HG03060 (cell line): ENCODE data around the gene IGFN1.

Experiments
- ATAC-seq: cut with Tn5 transposase; IDR thresholded peaks from one replicate; pipeline ENCODE4 v1.9.1; 2021; ENCODE audit warnings: low read depth, moderate number of reproducible peaks; ENCODE audit not compliant: unreplicated experiment

IGFN1 gene

DNA sequence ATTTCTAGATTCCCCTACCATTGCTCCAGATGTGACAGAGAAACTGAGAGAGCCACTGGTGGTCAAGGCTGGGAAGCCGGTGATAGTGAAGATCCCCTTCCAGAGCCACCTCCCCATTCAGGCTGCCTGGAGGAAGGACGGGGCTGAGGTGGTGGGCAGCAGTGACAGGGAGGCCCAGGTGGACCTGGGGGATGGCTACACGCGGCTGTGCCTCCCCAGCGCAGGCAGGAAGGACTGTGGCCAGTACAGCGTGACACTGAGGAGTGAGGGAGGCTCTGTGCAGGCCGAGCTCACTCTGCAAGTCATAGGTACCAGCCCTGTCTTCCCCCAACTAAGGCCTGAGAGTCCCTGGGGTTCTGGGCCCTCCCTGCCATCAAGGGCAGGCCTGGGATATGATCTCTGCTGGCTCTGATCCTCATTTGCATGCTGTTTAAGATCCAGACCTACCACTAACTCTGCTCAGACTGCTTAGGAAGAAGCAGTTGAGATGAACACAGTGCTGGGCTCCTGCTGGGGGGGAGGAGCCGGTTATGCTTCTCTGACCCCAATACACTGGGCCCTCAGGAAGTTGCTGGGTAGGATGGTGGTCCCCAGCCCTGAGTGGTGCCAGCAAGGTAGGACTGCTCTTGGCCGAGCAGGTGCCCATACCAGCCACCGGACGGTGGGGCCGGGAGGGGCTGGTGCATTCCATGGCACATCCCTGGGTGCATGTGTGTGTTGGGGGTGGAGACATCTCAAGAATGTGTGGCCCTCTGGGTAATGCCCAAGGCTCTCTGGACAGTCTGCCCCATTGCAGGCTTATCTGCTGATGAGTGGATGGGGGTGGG, 25.1 kb downstream of the IGFN1 start:
- no peak for ATAC-seq

DNA sequence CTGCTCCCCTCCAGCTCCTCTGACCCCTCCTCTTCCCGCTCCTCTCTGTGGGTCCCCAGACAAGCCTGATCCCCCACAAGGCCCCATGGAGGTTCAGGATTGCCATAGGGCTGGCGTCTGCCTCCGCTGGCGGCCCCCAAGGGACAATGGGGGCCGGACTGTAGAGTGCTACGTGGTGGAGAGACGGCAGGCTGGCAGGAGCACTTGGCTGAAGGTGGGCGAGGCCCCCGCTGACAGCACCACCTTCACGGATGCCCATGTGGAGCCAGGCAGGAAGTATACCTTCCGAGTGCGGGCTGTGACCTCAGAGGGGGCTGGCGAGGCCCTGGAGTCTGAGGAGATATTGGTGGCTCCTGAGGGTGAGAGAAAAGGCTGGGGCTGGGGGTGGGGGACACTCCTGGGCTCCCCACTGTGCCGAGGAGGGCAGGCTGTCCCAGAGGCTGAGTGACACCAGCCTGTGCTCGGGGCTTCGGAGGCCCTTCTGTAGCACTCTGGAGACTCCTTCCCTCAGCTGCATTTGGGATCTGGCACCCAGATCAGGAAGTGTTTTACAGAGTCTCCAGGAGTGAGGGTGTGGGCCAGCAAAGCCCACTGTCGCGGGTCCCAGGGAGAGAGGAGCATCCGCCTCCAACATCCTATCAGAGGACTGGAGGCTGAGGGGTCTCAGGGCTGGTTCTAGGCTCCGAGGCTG, 25.9 kb downstream of the IGFN1 start:
- no peak for ATAC-seq

DNA sequence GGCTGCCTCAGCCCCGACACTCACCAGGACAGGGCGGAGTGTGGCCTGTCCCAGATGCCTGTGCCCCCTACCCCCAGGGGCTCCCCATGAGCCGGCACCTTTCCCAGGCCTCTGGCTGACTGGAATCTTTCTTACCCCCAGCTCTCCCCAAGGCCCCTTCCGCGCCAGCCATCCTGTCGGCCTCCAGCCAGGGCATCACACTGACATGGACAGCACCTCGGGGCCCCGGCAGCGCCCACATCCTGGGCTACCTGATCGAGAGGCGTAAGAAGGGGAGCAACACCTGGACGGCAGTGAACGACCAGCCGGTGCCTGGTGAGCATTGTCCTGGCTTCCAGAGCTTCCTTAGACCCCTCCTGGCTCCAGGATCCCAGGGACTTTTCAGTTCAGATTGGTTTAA, 26.5 kb downstream of the IGFN1 start:
- no peak for ATAC-seq

DNA sequence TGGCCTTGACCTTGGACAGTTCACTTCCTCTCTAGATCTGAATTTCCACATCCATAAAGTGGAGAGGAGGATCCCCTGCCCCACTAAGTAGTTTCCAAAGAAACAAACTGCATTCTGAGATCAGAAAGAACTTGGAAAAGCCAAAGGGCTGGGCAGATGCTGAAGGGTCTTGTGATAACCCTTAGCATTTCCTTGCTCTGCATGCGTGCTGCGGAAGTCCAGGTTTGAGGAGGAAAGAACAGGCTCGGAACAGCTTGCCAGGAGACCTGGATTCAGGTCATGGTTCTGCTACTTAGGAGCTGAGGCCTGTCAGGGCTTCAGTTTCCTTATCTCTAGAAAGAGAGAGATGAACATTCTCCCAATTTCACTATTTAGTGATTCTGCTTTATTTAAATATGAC, 27.2 kb downstream of the IGFN1 start:
- ATAC-seq = no peak

DNA sequence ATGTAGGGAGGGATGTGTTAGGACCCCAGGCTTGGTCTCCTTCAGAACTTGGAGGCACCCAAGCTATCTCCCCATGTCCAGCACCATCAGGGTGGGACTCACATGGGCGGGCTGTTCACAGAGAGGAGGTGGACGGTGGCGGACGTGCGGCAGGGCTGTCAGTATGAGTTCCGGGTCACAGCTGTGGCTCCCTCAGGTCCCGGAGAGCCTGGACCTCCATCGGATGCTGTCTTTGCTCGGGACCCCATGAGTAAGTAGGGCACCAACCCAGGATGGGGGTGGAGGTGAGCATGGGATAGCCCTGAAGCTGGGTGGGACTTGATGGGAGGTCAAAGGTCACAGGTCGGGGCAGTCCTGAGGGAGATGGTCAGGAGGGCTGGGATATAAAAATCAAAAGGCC, 27.8 kb downstream of the IGFN1 start:
- no peak for ATAC-seq

DNA sequence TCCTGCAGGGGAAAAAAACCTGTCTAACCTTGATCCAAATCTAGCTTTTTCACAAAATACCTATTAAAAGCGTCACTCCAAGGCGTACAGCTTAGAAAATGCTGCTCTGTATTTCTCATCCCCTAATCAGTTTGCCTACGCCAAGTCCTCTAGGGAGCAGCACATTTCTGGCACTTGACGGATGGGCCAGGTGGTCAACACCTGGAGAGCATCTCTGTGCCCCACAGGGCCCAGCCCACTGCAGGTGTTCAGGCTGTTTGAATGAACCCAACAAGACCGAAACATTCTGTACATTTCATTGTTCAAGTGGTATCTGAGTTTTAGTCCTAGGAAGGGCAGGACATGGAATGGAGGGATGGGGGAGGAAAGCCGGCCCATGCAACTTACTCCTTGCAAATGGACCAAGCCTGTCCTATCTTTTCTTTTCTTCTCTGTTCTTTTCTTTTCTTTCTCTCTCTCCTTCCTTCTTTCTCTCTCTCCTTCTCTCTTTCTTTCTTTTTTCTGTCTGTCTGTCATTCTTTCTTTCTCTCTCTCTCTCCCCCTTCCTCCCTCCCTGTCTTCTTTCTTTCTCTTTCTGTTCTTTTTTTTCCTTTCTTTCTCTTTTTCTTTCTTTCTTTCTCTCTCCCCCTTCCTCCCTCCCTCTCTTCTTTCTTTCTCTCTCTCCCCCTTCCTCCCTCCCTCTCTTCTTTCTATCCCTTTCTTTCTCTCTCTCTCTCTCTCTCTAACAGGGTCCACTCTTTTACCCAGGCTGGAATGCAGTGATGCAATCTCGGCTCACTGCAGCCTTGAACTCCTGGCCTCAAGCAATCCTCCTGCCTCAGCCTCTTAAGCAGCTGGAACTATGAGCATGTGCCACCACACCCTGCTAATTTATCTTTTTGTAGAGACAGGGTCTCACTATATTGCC, 29.1 kb downstream of the IGFN1 start:
- no peak for ATAC-seq

DNA sequence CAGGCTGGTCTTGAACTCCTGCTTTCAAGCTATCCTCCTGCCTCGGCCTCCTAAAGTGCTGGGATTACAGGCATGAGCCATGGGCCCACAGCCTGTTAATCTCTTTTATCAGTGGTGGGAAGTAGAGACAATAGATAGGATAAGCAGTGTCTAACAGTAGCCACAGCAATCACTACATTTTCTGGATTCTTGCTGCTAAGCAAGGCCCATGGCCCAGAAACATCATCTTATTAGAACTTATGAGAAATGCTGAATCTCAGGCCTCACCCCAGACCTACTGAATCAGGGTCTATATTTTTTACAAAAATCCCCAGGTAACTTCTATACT, 29.7 kb downstream of the IGFN1 start:
- ATAC-seq = no peak

DNA sequence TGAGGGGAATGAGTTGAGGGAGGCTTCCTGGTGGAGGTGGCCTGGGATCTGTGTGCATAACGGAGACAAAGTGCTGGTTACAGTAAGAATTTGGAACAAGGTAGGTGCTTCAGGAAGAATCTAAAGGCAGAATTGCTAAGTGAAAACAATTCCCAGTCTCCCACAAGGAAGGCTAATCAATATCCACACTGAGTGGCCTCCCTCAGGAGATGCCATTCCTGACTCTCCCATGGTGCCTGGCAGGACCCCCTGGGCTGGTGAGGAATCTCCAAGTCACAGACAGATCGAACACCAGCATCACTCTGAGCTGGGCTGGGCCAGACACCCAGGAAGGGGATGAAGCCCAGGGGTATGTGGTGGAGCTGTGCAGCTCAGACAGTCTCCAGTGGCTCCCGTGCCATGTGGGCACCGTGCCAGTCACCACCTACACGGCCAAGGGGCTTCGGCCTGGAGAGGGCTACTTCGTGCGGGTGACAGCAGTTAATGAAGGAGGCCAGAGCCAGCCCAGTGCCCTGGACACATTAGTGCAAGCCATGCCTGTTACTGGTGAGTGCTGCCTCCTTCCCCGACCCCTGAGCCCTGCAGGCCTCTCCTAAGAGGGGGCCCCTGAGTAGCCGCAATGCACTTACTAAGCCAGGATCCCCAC, 30.7 kb downstream of the IGFN1 start:
- no peak for ATAC-seq

DNA sequence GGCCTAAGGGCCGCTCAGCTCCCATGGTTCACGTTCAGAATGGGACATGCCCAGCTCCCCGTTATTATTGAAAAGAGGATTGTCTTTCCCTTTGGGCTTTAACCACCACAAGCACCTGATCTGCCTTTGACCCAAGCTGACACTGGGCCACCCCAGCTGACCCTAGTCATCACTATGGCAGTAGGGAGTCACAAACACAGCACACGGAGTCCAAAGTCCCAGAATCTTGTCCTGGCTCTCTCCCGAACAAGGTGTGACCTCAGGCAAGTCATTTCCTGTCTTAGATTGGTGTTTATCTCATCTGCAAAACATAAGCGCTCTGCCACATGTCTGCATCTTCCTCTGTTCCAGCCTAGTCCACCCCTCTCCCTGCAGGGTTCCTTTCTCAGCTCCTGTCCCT, 31.5 kb downstream of the IGFN1 start:
- ATAC-seq = no peak

DNA sequence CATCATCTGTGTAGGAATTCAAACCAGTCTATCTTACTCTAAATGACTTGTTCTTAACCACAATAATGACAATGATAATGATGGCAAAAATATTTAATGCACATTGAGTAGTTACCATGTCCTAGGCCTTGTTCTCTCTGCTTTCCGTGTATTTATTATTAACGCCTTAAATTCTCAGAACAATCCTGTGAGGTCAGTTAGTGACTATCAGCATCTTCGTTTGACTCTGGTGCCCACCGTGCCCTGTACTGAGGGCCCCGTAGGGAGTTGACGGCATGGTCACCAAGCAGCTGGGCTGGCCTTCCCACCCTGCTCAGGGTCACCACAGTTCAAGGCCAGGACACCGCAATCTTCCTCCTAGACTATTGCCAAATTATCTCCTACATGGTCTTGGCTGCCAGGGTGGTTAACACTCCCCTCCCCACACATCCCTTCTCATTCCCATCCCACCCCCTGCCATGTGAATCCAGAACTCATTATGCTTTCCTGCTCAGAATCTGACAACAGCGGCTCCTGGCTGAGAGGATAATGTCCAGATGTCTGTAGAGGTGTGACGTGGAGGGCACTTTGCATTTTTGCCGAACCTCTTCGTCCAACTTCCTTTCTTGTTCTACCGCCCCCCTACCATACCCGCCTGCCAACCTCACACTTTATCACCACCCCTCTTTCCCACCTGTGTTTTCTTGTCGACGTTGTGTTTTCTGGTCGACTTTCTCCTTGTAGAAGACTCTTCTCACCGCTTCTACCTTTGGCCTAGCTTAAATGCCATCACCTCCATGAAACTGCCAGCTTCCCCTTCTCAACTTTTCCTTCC, 33.4 kb downstream of the IGFN1 start:
- ATAC-seq = no peak

DNA sequence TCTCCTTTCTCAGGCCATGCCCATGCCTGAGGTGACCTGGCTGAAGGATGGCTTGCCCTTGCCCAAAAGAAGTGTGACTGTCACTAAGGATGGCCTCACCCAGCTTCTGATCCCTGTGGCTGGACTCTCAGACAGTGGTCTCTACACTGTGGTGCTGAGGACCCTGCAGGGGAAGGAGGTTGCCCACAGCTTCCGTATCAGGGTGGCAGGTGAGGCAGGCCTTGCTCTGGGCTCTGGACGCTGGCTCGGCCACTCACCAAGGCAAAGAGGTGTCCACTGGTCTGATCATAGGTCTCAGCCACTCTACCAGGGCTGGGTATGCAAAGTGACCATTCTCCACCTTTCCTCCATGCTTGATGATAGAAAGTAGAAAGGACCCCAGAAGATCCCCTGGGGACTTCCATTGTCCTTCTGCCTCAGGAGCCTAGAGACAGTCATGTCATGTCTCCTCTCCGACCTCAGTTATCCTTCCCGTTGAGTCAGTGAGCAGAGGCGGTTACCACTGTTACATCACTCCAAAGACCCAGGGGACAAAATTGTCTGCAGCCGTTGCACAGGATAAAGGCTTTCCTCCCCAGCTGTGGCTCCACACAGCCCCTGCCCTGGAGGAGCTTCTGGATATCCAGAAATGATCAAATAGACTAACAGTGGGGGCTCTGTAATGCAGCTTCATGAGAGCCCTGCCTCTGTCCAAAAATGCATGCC, 34.2 kb downstream of the IGFN1 start:
- ATAC-seq = no peak

DNA sequence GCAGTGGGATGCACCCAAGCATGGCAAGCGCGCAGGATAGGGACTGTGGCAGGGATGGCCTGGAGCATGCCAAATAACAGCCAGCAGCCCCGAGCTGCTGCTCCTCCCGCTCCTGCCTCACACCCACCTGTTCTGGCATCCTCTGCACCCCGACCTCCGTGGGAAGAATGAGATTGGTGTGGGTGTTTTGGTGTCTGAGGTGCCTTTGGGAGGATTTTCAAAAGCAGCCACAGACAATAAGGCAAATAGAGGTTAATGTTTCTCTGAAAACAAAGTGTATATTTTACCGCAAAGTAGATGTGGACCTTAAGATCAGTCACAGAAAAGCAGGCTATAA, 35.5 kb downstream of the IGFN1 start:
- no peak for ATAC-seq

DNA sequence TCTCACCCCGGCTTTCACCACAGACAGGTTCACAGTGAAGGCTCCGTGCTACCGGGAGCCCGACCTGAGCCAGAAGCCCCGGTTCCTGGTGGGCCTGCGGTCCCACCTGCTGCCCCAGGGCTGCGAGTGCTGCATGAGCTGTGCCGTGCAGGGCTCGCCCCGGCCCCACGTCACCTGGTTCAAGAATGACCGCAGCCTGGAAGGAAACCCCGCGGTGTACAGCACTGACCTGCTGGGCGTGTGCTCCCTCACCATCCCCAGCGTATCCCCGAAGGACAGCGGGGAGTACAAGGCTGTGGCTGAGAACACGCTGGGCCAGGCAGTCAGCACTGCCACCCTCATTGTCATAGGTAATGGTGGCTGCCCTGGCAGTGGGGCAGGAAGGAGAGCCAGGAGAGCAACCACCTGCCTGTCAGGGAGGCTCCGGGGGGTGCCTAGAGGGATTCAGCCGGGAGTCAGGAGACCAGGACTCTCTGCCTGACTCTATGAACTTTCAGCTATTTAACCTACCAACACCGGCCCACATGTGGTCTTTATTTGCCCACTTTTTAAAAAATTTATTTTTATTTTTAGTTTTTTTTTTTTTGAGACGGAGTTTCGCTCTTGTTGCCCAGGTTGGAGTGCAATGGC, 36.4 kb downstream of the IGFN1 start:
- ATAC-seq = no peak

DNA sequence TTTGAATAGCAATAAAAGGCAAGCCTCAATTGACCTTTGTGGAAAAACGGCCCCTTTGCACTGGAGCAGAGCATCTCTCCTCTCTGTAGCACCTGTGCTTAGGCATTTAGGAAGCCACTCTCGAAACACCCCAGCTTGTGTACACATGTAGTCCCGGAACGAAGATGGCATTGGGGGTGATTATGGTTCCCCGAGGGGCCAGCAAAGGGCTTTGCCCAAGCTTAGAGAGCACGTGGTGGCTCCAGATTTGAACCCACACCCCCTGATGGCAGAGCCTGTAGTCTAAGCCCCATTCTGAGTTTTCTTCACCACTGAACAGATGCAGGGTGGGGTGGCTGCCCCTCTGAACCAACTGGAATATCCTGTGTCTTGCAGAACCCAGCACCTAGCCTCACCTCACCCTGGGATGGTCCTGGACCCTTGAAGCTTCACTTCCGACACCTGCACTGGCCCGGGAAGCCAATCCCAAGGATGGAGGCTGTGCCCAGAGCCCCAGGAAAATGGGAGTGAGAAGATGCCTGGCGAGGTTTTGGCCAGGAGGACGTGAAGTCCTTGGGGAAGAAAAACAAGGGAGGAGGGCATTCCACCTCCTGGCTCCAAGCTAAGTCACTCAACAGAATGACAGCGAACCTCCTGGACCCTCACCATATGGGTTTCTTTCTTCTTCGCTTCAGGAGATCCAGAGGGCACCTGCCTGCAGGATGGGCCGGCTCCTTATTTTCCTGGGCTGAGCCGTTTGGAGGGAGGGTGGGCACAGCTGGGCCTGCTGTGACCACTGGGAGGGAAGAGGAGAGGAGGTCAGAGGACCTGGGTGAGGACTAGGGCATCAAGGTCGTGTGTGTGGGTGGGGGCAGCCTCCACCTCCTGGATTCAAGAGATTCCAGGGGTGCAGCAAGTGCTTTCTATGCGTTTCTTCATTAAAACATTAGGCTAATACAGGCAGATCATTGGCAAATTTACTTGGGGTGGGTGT, 37.7 kb downstream of the IGFN1 start:
- no peak for ATAC-seq

DNA sequence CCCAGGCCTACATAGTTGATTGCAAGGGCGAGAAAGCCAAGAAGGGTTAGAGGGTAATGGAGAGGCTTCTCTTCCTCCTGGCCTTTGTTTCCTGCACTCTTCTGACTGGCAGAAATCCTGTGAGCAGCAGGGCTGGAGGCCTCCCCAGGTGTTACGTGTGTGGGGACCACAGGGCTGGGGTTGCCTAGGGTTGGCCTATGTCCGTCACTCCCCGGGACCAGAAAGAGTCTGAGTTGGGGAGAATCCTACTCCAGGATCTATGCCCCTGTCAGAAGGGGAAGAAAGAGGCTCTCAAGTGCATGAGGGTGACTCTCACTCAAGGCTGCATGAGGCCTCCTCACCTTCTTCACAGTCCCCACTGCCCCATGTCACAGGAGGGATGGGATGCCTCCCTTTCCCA, 38.5 kb downstream of the IGFN1 start:
- ATAC-seq = no peak

DNA sequence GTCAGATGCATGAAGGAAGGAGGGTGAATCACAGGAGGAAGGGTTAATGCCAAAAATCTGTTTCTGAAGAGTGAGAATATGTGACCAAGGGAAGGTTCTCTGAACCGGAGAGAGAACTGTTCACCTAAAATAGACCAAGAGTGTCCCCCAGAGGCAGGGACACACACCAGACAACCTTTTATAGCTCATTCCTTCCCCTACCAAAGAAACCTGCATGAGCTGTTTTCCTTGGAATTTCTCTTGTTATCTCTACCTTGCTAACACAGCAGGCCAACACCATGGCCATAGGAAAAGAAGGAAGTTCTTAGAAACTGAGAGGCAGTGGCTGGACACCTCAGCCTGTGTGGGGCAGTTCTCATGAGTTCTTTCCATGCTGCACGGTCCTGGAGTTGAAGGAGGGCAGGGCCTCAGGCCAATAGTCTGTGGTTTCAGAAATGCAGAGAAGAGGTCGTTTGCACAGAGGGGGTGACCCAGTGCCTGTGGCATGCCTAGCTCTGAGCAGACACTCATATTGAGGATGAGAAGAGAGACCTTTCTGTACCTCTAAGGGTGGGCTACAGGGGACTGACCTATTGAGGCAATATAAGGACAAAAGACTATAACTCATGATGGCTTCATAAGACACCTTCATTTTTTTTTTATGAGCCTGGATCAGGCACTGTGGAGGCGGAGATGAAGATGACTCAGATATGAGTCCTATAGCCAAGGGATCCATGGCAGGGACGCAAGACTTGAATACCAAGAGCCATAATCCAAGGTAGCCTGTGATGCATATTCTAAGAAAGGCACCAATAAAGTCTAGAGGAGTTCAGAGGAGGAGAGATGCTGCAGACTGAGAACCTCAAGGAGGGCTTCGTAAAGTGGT, 39.4 kb downstream of the IGFN1 start:
- ATAC-seq = no peak

DNA sequence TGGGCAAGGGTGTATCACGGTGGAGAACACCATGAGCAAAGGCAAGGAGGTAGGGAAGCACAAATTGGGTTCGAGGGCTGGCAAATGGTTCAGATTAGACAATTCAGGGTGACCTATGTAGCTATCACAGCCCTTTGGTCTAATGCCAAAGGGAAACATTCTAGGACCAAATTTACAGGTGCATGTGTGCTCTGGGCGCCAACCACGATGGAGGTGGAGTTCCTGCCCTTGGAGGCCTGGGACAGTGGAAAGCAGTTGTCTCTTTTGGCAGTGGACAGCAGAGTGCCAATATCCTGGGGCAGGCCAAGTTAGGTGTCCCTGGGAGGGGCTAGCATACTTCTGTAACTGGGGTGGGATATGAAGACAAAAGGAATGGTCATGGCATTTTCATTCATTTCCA, 40.1 kb downstream of the IGFN1 start:
- ATAC-seq = no peak
